ENCODE results near the gene SELENOO.

SELENOO gene

DNA sequence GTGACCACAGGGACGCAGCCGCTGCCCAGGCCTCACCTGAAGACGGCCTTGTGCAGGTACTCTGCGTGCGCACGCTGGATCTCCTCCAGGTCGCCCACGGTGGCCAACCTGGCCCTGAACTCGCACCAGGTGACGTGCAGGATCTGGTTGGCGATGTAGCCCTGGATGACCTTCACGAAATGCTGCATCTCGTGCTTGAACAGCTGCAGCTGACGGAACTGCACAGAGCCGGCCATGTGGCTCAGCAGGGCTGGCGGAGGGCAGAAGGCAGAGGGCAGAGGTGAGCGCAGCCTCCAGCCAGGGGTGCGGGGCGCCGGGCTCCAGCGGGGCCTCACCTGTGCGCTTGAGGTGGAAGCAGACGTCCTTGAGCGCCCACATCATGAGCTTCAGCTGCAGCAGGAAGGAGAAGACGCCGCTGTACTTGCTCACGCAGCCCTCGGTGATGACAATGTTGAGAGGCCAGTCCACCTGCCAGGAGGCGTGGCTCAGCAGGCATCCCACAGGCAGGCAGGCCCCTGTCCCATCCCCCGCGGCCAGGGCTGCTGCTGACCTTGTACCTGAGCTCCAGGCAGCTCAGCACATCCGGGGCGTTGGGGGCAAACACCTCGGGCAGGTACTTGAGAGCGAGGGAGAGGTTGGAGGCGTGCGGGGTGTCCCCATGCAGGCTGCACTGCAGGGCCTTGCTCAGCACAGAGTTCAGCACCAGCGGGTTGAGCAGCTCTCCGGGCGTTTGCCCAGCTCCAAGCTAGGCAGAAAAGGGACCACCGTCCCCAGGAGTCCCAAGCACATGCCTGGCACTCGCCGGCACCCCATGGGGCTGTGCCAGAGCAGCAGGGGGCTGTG lies 17.6 kb downstream of the SELENOO start:
- DNase-seq, result no peak

DNA sequence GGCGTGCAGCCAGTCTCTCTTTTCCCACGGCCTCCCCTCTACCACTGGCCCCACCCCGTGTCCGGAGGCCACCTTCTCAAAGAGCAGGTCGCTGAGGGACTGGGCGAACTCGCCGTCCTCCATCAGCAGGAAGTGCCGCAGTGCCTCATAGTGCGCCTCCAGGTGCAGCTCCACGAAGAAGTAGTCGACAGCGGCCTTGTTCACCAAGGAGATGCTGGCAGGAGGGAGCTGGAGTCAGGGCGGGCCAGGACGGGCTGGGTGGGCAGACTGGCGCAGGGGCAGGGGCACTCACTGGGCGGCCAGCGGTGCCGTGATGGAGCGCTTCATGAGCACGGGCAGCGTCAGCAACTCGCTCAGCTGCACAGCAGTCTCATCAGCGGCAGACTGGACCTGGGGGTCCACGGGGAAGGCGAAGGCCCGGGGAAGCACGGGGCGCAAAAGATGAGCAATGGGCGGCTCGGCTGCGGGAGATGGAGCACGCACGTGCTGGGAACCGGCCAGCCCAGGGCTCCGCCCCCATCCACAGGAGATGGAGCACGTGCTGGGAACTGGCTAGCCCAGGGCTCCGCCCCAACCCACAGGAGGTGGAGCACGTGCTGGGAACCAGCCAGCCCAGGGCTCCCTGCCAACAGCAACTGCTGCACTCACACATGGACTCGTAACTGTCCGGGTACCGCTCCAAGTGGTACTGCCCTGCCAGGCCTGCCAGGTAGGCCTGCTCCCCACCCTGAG lies 18.4 kb downstream of the SELENOO start:
- DNase-seq, result peak in 2 of 3 donors; percentile 12 to 20

GRCh38 chr22:50219800-50220602 lies 19.2 kb downstream of the SELENOO start:
- no peak for DNase-seq

GRCh38 chr22:50220603-50221409 lies 20.0 kb downstream of the SELENOO start:
- no peak for DNase-seq

- DNase-seq, result peak in 1 of 3 donors; percentile 14
Measured at GRCh38 chr22:50221410-50222300, 20.8 kb downstream of the SELENOO start.

GRCh38 chr22:50222508-50222907 lies 21.7 kb downstream of the SELENOO start:
- DNase-seq, result no peak

DNA sequence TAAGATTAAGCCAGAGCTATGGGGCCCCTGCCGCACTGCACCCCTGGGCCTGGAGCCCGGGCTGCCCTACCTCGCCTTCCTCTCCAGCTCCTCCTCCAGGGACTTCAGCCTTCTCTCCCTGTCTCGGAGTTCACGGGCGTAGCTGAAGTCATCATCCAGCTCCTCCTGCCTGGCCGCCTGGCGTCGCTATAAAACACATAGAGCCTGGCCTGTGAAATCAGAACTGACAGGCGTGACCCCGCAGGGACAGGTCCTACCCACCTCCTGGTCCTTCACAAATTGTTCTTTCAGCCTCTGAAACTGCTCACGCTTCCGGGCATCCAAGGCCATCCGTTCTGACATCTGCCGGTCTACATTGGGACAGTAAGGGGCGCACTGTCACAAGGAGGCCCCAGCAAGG lies 23.3 kb downstream of the SELENOO start:
- no peak for DNase-seq

DNA sequence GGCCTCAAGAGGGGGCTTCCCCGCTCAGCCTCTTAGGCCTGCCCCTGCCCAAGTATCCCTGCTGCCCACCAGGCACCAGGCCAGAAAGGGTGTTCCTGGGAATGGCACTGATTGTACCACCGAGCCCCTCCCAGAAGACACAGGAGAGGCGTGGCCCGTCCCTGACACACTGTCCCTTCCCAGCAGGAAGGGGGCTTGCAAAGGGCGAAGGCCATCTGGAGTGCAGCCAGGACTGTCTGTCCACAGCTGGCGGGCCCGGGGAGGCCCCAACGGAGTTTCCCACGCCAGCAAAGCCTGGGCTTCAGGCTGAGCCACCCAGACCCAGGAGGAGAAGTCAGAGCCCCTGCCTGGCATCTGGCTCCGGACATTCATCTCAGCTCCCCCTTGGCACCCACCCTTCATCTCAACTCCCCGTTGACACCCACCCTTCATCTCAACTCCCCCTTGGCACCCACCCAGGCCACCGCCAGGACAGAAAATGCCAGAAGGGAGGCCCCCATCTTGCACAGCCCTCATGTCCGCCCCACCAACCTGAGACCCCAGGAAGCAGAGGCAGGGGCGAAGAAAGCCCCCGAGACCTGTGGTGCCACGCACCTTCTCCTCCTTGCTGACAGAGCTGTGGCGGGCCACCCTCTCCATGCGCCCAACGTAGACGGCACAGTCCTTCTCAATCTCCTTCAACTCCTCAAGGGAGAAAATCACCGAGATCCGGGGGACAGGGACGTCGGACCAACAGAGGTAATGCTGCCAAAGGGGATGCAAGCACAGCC lies 24.6 kb downstream of the SELENOO start:
- DNase-seq, result no peak

- DNase-seq, result no peak
Measured at GRCh38 chr22:50226063-50226874, 25.5 kb downstream of the SELENOO start.

GRCh38 chr22:50226875-50227165 lies 26.0 kb downstream of the SELENOO start:
- no peak for DNase-seq

DNA sequence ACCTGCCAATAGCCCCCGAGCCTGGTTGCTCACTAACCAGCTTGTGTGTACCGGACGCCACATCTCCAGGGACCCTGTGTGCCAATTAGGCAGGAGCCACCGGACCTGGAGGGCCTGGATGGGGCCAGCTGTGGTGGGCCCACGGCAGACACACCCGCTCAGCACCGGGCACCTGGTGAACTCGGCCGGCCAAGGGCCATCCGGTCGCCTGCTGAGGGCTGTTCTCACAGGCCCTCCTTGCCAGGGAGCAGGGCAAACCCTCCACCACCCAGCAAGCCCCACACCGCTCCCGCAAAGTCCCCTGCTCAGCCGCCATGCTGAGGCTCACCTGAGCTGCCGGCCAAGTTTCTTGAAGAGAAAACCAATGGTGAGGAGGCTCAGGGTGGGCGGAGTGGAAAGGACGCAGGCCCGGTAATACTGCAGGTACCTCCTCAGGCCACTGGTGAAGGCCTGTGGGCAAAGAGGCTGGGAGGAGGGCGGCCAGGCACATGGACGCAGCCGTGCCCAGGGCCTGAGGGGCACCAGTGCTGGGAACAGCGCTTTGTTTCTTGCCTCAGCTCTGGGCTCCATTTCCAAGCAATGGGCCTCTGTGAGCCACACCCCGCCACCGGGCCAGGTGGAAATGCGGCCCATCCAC lies 26.9 kb downstream of the SELENOO start:
- no peak for DNase-seq

DNA sequence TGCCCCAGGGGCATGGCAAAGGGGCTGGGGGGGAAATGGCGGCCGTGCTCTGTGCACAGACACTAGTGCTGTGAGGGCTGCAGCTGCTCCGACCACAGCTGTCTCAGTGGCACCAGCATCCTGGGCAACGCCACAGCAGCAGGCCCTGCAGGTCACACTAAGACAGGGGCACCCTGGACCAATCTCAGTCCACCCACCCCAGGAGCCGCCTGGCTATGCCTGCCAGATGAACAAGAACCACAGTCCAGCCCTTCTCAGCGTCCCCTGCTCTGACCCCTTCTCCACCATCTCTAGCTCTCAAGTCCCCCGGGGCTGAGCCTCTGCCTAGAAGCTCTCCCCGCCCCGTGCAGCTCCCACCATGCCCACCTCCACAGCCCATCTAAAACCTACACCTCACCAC lies 27.6 kb downstream of the SELENOO start:
- no peak for DNase-seq

DNA sequence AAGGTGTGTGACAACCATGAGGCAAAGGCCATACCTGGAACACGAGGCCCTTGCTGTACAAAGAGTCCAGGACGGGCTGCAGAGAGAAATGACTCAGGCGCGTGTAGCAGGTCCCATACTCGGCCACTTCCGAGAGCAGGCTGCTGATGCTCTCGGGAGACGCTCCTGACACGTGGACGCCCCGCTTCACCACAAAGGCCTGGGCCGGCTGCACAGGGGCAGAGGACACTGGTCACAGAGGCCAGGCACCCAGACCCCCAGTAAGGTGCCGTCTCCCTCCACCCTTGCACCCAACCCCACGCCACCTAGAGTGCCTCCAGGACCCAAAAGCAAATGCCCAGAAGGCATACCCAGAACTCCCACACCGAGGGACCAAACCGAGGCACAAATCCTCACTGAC lies 28.6 kb downstream of the SELENOO start:
- DNase-seq, result no peak

- DNase-seq, result no peak
Measured at GRCh38 chr22:50232481-50233151, 31.8 kb downstream of the SELENOO start.

- no peak for DNase-seq
Measured at GRCh38 chr22:50233223-50233622, 32.4 kb downstream of the SELENOO start.

DNA sequence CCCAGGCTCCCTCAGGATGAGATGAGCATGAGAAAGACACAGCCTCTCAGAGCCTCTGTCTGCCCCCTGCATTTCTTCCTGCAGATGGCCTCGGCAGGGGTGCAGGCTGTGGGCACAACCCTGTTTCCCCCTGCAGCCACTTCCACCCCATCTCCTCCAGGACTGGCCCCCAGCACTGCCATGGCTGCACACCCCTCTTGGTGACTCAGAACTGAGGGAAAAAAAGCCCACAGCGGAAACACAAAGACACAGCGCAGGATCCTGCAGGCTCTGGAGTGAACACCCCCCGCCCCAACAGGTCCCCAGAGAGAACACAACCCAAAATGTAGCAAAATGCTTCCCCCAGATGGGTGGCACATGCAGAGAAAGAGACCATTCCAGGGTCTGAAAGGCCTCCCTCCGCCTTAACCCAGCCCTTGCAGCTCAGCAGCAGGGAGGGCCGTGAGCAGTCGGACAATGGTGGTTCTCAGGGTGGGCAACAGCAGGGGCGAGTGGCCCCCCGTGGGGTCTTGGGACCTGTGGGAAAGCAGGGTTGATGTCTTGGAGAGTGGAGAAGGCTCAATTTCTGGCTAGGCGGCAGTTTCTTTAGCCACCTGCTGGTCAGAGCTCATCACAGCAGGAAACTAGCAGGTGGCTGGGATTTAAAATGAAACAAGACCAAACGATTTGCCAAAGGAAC lies 36.1 kb downstream of the SELENOO start:
- peak in 1 of 3 donors; percentile 38 for DNase-seq

DNA sequence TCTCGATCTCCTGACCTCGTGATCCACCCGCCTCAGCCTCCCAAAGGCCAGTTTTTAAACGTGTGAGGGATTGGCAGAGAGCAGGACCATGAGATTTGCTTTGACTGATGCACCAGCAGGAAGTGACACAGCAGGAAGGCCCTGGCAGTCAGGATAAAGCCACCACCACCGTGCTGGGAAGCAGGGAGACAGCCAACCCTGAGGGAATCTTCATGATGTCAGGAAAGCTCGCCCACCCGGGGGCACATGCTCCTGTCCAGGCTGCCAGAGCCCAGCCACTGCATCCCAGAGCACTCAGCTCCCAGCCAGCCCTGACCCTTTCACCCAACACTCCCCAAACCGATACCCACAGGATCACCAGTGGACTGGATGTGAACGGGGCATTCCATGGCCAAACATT lies 37.9 kb downstream of the SELENOO start:
- DNase-seq, result no peak

GRCh38 chr22:50242406-50242949 lies 41.7 kb downstream of the SELENOO start:
- no peak for DNase-seq
